IPS-11a (cell line): ENCODE measurements around the gene SCN2A.
"Not testable (repeated sequence)": the region's sequence is repeated elsewhere in the genome, so short reads cannot be mapped to it uniquely, and the experiment has no call there.

Experiments used
- H3K4me3 ChIP-seq: one replicate; pipeline ENCODE4 v1.5.1; 2013; ENCODE audit warnings: low read depth, low read length, control low read depth

Gene SCN2A

GRCh38 chr2:165251366-165251765, 12.2 kb downstream of the SCN2A start:
- H3K4me3 ChIP-seq: no peak overlapping the region

- H3K4me3 ChIP-seq: no peak overlapping the region
Observed at GRCh38 chr2:165253178-165253577, 14.0 kb downstream of the SCN2A start.

- H3K4me3 ChIP-seq: no peak overlapping the region
Observed at GRCh38 chr2:165256618-165257017, 17.4 kb downstream of the SCN2A start.

- H3K4me3 ChIP-seq: not testable (repeated sequence)
Observed at GRCh38 chr2:165260347-165260746, 21.1 kb downstream of the SCN2A start.

- no peak overlapping the region for H3K4me3 ChIP-seq
Observed at GRCh38 chr2:165268754-165269153, 29.5 kb downstream of the SCN2A start.

GRCh38 chr2:165273176-165273575, 34.0 kb downstream of the SCN2A start:
- H3K4me3 ChIP-seq: no peak overlapping the region

GRCh38 chr2:165274698-165275097, 35.5 kb downstream of the SCN2A start:
- no peak overlapping the region for H3K4me3 ChIP-seq

- H3K4me3 ChIP-seq: no peak overlapping the region
Observed at GRCh38 chr2:165275932-165276331, 36.7 kb downstream of the SCN2A start.

GRCh38 chr2:165277295-165277694, 38.1 kb downstream of the SCN2A start:
- H3K4me3 ChIP-seq: no peak overlapping the region

GRCh38 chr2:165277860-165278656, 38.8 kb downstream of the SCN2A start:
- no peak overlapping the region for H3K4me3 ChIP-seq

GRCh38 chr2:165280356-165280755, 41.1 kb downstream of the SCN2A start:
- H3K4me3 ChIP-seq: no peak overlapping the region

GRCh38 chr2:165281387-165281786, 42.2 kb downstream of the SCN2A start:
- H3K4me3 ChIP-seq: no peak overlapping the region

- H3K4me3 ChIP-seq: no peak overlapping the region
Observed at GRCh38 chr2:165283342-165283741, 44.1 kb downstream of the SCN2A start.

GRCh38 chr2:165287094-165287778, 48.0 kb downstream of the SCN2A start:
- H3K4me3 ChIP-seq: no peak overlapping the region

- H3K4me3 ChIP-seq: no peak overlapping the region
Observed at GRCh38 chr2:165289069-165289468, 49.9 kb downstream of the SCN2A start.

- H3K4me3 ChIP-seq: no peak overlapping the region
Observed at GRCh38 chr2:165293440-165294420, 54.5 kb downstream of the SCN2A start.

GRCh38 chr2:165294912-165295311, 55.7 kb downstream of the SCN2A start:
- no peak overlapping the region for H3K4me3 ChIP-seq

GRCh38 chr2:165295643-165296042, 56.4 kb downstream of the SCN2A start:
- H3K4me3 ChIP-seq: no peak overlapping the region

GRCh38 chr2:165305391-165306096, 66.3 kb downstream of the SCN2A start:
- no peak overlapping the region for H3K4me3 ChIP-seq

- H3K4me3 ChIP-seq: no peak overlapping the region
Observed at GRCh38 chr2:165307317-165307716, 68.1 kb downstream of the SCN2A start.

- H3K4me3 ChIP-seq: no peak overlapping the region
Observed at GRCh38 chr2:165311949-165312348, 72.7 kb downstream of the SCN2A start.
